T-helper 1 cell (primary cell): ENCODE measurements around the gene ITK.

Experiments used
- DNase-seq, 5 donors: peaks; one replicate each; pipeline ENCODE4 v3.0.0-alpha.2; 2012 to 2020
- total RNA-seq, 4 donors: gene quantifications; one replicate each; lab custom pipeline; 2026; lab: John Stamatoyannopoulos, UW

The ITK gene
- total RNA-seq: 447 to 681 (median 521) reads per million in 4 donors

GRCh38 chr5:157180374-157181264 lies at the start of gene ITK:
ITK (plus strand) TSS chr5:157180840; CDS start chr5:157180978, 138 bp downstream.
- DNase-seq: peak in 3 of 5 donors; percentile 28 to 91 (median 37)

- DNase-seq: no peak
These were observed 49.7 kb upstream of the ITK start for GRCh38 chr5:157130925-157131324.

- no peak for DNase-seq
These were observed 48.4 kb upstream of the ITK start for GRCh38 chr5:157132281-157132612.

- no peak for DNase-seq
These were observed 42.9 kb upstream of the ITK start for GRCh38 chr5:157137691-157138090.

- DNase-seq: peak; percentile 86 to 99 (median 93)
These were observed 38.1 kb upstream of the ITK start, which contains the start of gene MED7 for GRCh38 chr5:157142317-157143126. MED7 (minus strand) TSS chr5:157142865; CDS start chr5:157139431, 3,434 bp downstream.

- DNase-seq: peak in 4 of 5 donors; percentile 32 to 64 (median 48)
These were observed 37.3 kb upstream of the ITK start for GRCh38 chr5:157143127-157143971.

- DNase-seq: peak; percentile 51 to 84 (median 72)
These were observed 31.7 kb upstream of the ITK start for GRCh38 chr5:157148734-157149615.

- no peak for DNase-seq
These were observed 29.6 kb upstream of the ITK start for GRCh38 chr5:157150995-157151394.

GRCh38 chr5:157155297-157155696 lies 25.3 kb upstream of the ITK start:
- DNase-seq: no peak

GRCh38 chr5:157157293-157157891 lies 23.2 kb upstream of the ITK start:
- no peak for DNase-seq

- DNase-seq: peak in 3 of 5 donors; percentile 24 to 57 (median 28)
These were observed 21.4 kb upstream of the ITK start for GRCh38 chr5:157159209-157159751.

GRCh38 chr5:157160001-157160400 lies 20.6 kb upstream of the ITK start:
- peak in 4 of 5 donors; percentile 28 to 68 (median 40) for DNase-seq

GRCh38 chr5:157161996-157162395 lies 18.6 kb upstream of the ITK start:
- DNase-seq: no peak

GRCh38 chr5:157162919-157163510 lies 17.6 kb upstream of the ITK start:
- no peak for DNase-seq

- DNase-seq: no peak
These were observed 16.1 kb upstream of the ITK start for GRCh38 chr5:157164521-157164920.

- DNase-seq: no peak
These were observed 15.4 kb upstream of the ITK start for GRCh38 chr5:157165261-157165660.

GRCh38 chr5:157165668-157166067 lies 15.0 kb upstream of the ITK start:
- DNase-seq: no peak

GRCh38 chr5:157166214-157167213 lies 14.1 kb upstream of the ITK start, which contains the start of gene GARIN3:
GARIN3 (minus strand) TSS chr5:157166264; CDS start chr5:157166168, 96 bp downstream.
- DNase-seq: no peak

GRCh38 chr5:157167214-157167621 lies 13.4 kb upstream of the ITK start:
- DNase-seq: peak in 1 of 5 donors; percentile 60
